VCaP (cell line): ENCODE measurements around the gene F8.
A peak's percentile ranks its signal among the peaks of the same experiment; 100 is the strongest.

ENCODE experiments used
- H3K27ac ChIP-seq: fragments of 450-650 bp; 2 replicates; pipeline ENCODE4 v1.5.1; 2017
- TF ChIP-seq, protein P1 (sequence below): fragments of 450-650 bp; conservative IDR thresholded peaks from 2 replicates; pipeline ENCODE4 v1.5.1; 2017; ENCODE audit warnings: mild to moderate bottlenecking, moderate library complexity

Gene F8

DNA sequence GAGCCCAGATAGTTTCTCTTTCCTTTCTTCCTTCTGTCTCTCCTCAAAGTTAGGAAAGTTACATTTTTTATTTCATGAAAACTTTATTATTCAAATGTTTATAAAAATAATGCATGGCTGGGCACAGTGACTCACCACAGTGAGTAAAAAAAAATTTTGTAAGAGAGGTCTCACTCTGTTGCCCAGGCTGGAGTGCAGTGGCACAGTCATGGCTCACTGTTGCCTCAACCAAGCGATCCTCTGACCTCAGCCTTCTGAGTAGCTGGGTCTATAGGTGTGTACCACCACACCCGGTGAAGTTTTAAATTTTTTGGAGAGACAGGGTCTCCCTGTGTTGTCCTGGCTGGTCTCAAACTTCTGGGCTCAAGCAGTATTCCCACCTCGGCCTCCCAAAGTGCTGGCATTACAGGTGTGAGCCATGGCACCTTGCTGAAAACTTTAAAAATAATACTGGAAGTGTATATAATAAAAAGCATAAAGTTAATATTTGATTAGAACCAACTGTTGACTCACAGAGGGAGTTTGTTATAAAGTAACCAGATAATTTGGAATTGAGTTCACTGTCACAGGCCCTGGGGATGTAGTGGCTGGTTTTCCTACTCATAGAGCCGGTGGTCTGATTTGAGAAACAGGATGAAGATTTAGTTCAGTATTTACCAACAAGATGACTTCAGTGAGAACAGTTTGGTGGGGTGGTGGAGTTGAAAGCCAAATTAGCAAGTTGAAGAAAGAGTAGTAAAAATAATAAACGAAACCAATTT, 30.4 kb upstream of the F8 start:
- no peak overlapping the region for H3K27ac ChIP-seq
- TF ChIP-seq, protein P1, sequence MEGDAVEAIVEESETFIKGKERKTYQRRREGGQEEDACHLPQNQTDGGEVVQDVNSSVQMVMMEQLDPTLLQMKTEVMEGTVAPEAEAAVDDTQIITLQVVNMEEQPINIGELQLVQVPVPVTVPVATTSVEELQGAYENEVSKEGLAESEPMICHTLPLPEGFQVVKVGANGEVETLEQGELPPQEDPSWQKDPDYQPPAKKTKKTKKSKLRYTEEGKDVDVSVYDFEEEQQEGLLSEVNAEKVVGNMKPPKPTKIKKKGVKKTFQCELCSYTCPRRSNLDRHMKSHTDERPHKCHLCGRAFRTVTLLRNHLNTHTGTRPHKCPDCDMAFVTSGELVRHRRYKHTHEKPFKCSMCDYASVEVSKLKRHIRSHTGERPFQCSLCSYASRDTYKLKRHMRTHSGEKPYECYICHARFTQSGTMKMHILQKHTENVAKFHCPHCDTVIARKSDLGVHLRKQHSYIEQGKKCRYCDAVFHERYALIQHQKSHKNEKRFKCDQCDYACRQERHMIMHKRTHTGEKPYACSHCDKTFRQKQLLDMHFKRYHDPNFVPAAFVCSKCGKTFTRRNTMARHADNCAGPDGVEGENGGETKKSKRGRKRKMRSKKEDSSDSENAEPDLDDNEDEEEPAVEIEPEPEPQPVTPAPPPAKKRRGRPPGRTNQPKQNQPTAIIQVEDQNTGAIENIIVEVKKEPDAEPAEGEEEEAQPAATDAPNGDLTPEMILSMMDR: no peak

- no peak overlapping the region for H3K27ac ChIP-seq
- TF ChIP-seq, protein P1: peak; percentile 50
These were observed 26.6 kb upstream of the F8 start for GRCh38 chrX:155048977-155049619.

DNA sequence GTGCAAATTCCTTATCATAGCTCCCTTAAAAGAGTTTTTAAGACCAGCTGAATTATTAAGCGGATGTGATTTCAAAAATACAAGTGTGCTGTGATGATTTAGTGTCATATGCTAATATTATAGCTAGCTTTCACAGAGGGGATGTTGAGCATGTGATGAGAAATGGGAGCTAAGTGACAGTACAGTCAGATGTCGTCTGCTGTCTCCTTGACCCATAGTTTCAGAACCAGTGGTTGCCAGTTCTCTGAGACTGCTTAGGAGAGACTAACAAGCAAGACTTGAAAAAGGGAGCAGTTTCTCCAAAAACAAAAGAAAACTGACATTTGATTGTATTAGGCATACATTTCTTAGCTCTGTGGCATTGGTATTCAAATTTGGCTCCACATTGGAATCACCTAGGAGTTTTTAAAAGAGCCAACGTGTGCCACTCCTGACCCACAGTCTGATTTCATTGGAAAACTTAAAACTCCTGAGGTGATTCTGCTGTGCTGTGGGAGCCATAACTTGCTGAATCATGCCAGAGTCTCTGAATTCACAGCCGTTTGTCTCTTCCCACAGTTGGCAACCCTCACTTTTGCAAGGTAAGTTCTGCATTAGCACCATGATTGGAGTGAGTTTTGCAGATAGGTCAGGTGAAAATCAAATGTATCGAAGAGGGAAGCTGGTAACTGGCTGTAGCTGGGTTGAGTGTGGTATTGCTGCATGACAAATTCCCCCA, 24.4 kb upstream of the F8 start:
- TF ChIP-seq, protein P1: no peak
- H3K27ac ChIP-seq: no peak overlapping the region

- TF ChIP-seq, protein P1: no peak
- no peak overlapping the region for H3K27ac ChIP-seq
These were observed 23.7 kb upstream of the F8 start for GRCh38 chrX:155046129-155046810.

DNA sequence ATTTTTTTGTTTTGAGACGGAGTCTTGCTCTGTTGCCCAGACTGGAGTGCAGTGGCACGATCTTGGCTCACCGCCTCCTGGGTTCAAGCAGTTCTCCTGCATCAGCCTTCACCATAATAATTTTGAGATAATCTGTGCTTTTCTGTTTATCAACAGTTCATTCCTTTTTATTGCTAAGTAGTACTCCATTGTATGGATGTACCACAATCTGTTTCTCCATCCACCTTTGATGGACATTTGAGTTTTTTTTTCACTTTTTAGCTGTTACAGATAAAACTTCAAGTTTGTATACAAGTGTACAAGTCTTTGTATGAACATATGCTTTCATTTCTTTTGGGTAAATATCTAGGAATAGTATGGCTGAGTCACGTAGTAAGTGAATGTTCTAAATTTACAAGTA, 13.2 kb upstream of the F8 start:
- TF ChIP-seq, protein P1: no peak
- H3K27ac ChIP-seq: no peak overlapping the region

DNA sequence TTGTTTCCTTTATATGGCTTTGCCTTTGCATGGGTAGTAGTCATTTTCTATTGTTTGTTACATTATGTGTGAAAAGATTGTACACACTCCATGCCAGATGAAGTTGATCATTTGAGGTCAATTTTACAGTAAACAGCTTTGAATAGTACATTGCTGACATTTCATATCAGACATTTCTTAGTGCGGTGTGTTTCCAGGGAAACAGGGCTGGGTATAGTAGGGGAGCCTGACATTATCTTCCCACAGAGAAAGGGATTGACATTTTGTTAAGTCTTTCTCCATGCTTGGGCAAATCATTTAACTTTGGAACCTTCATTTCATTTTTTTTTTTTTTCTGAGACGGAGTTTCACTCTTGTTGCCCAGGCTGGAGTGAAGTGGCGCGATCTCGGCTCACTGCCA, 9.1 kb upstream of the F8 start:
- H3K27ac ChIP-seq: no peak overlapping the region
- TF ChIP-seq, protein P1: no peak

GRCh38 chrX:155028877-155029291, 6.4 kb upstream of the F8 start:
- H3K27ac ChIP-seq: peak overlapping the region; percentile 92
- TF ChIP-seq, protein P1: no peak
